Measurements from ENCODE around the gene RANBP17.
A peak's percentile ranks its signal among the peaks of the same experiment; 100 is the strongest.

The RANBP17 gene

GRCh38 chr5:170857066-170857465, 4.8 kb upstream of the RANBP17 start:
- DNase-seq, result no peak
- H3K36me3 Mint-ChIP-seq (ENCODE audit: low read depth), result peaks cover 23% of the 10 kb centered on the region

GRCh38 chr5:170860415-170860814, 1.4 kb upstream of the RANBP17 start:
- H3K27ac Mint-ChIP-seq, result no peak overlapping the region
- H3K4me1 Mint-ChIP-seq, result peaks cover 23% of the 10 kb centered on the region
- H3K36me3 Mint-ChIP-seq (ENCODE audit: low read depth), result peaks cover 37% of the 10 kb centered on the region
- DNase-seq, result no peak
- H3K27me3 Mint-ChIP-seq (ENCODE audit: low read depth, poor library complexity), result peaks cover 7% of the 10 kb centered on the region
- peak overlapping the region; percentile 84 for H3K4me3 Mint-ChIP-seq
- peaks cover 42% of the 10 kb centered on the region for H3K9me3 Mint-ChIP-seq
- TF ChIP-seq CTCF (IDR thresholded peaks at IDR 0.05), result no peak

More at GRCh38 chr5:170857066-170857465, 4.8 kb upstream of the RANBP17 start:
- Mint-ChIP-seq H3K27ac (no peak overlapping the region), H3K4me1 (no peaks in the 10 kb centered on the region), H3K27me3 (ENCODE audit: low read depth, poor library complexity) (peaks cover 3% of the 10 kb centered on the region), H3K9me3 (peaks cover 36% of the 10 kb centered on the region), H3K4me3 (no peak overlapping the region)
- TF ChIP-seq CTCF (IDR thresholded peaks at IDR 0.05), result no peak

- Mint-ChIP-seq H3K36me3 (ENCODE audit: low read depth) (peaks cover 43% of the 10 kb centered on the region), H3K27ac (peak overlapping the region; percentile 65), H3K4me1 (peaks cover 23% of the 10 kb centered on the region), H3K4me3 (peak overlapping the region; percentile 84), H3K9me3 (peaks cover 42% of the 10 kb centered on the region), H3K27me3 (ENCODE audit: low read depth, poor library complexity) (peaks cover 7% of the 10 kb centered on the region)
- DNase-seq, result no peak
- TF ChIP-seq CTCF (IDR thresholded peaks at IDR 0.05), result no peak
These were observed 776 bp upstream of the RANBP17 start for GRCh38 chr5:170860818-170861666.

GRCh38 chr5:170861667-170861916, 226 bp upstream of the RANBP17 start:
- Mint-ChIP-seq H3K4me3 (peak overlapping the region; percentile 84), H3K4me1 (peaks cover 23% of the 10 kb centered on the region), H3K9me3 (peaks cover 42% of the 10 kb centered on the region), H3K27me3 (ENCODE audit: low read depth, poor library complexity) (peaks cover 7% of the 10 kb centered on the region), H3K36me3 (ENCODE audit: low read depth) (peaks cover 47% of the 10 kb centered on the region), H3K27ac (peak overlapping the region; percentile 65)
- peak; percentile 78 for DNase-seq
- no peak for TF ChIP-seq CTCF (IDR thresholded peaks at IDR 0.05)

GRCh38 chr5:170863646-170864045, 1.8 kb downstream of the RANBP17 start:
- Mint-ChIP-seq H3K4me3 (peak overlapping the region; percentile 93), H3K9me3 (peaks cover 35% of the 10 kb centered on the region), H3K27ac (no peak overlapping the region), H3K27me3 (ENCODE audit: low read depth, poor library complexity) (peaks cover 7% of the 10 kb centered on the region), H3K36me3 (ENCODE audit: low read depth) (peaks cover 56% of the 10 kb centered on the region), H3K4me1 (peaks cover 23% of the 10 kb centered on the region)
- DNase-seq, result no peak
- TF ChIP-seq CTCF (IDR thresholded peaks at IDR 0.05), result no peak

GRCh38 chr5:170865622-170866021, 3.8 kb downstream of the RANBP17 start:
- Mint-ChIP-seq H3K4me3 (no peak overlapping the region), H3K27ac (no peak overlapping the region), H3K4me1 (peaks cover 23% of the 10 kb centered on the region), H3K27me3 (ENCODE audit: low read depth, poor library complexity) (peaks cover 7% of the 10 kb centered on the region), H3K36me3 (ENCODE audit: low read depth) (peaks cover 58% of the 10 kb centered on the region), H3K9me3 (peaks cover 28% of the 10 kb centered on the region)
- no peak for DNase-seq
- TF ChIP-seq CTCF (IDR thresholded peaks at IDR 0.05), result no peak

All from nephron progenitor cell (in vitro differentiated cells).